Measurements from ENCODE around the gene DOC2A.
"Not testable (repeated sequence)": the region's sequence is repeated elsewhere in the genome, so short reads cannot be mapped to it uniquely, and the experiment has no call there.

DOC2A gene

GRCh38 chr16:29963021-29963743, 47.6 kb downstream of the DOC2A start:
- H3K27ac ChIP-seq (ENCODE audit: low read length) = peak overlapping the region; percentile 88
- no peaks in the 10 kb centered on the region for H3K27me3 ChIP-seq (ENCODE audit: control insufficient read depth in 1 of 2, insufficient read depth in 2 of 2, low read length in 2 of 2)
- H3K4me3 ChIP-seq (ENCODE audit: low read length in 2 of 2) = peak overlapping the region; percentile 81 to 91
- no peaks in the 10 kb centered on the region for H3K9me3 ChIP-seq (ENCODE audit: control insufficient read depth in 2 of 2, low read length in 2 of 2)
- H3K4me1 ChIP-seq (ENCODE audit: control insufficient read depth, insufficient read depth, low read length) = peaks cover 16% of the 10 kb centered on the region
- H3K9ac ChIP-seq (ENCODE audit: low read length in 2 of 2) = peak overlapping the region; percentile 81 to 93
- peaks cover 3 to 4% of the 10 kb centered on the region in 2 donors for H3K36me3 ChIP-seq (ENCODE audit: control insufficient read depth in 2 of 2, insufficient read depth in 2 of 2, low read length in 2 of 2)

- Histone ChIP-seq H3K36me3 (ENCODE audit: control insufficient read depth in 2 of 2, insufficient read depth in 2 of 2, low read length in 2 of 2) (no peaks in the 10 kb centered on the region), H3K27me3 (ENCODE audit: control insufficient read depth in 1 of 2, insufficient read depth in 2 of 2, low read length in 2 of 2) (no peaks in the 10 kb centered on the region), H3K27ac (ENCODE audit: low read length) (peak overlapping the region; percentile 88), H3K4me1 (ENCODE audit: control insufficient read depth, insufficient read depth, low read length) (peaks cover 16% of the 10 kb centered on the region), H3K9ac (ENCODE audit: low read length in 2 of 2) (peak overlapping the region; percentile 81 to 93), H3K9me3 (ENCODE audit: control insufficient read depth in 2 of 2, low read length in 2 of 2) (no peaks in the 10 kb centered on the region), H3K4me3 (ENCODE audit: low read length in 2 of 2) (peak overlapping the region; percentile 81 to 91)
Measured at GRCh38 chr16:29962344-29962994, 48.4 kb downstream of the DOC2A start.

- H3K4me3 ChIP-seq (ENCODE audit: low read length in 2 of 2) = peak within 1 kb of the TSS; percentile 81 to 91
- H3K4me1 ChIP-seq (ENCODE audit: control insufficient read depth, insufficient read depth, low read length) = peaks cover 16% of the 10 kb centered on the region
- peak within 1 kb of the TSS; percentile 84 to 93 for H3K9ac ChIP-seq (ENCODE audit: low read length in 2 of 2)
- no peaks in the 10 kb centered on the region for H3K9me3 ChIP-seq (ENCODE audit: control insufficient read depth in 2 of 2, low read length in 2 of 2)
- H3K27me3 ChIP-seq (ENCODE audit: control insufficient read depth in 1 of 2, insufficient read depth in 2 of 2, low read length in 2 of 2) = no peaks in the 10 kb centered on the region
- peak within 1 kb of the TSS; percentile 88 for H3K27ac ChIP-seq (ENCODE audit: low read length)
- H3K36me3 ChIP-seq (ENCODE audit: control insufficient read depth in 2 of 2, insufficient read depth in 2 of 2, low read length in 2 of 2) = no peaks in the 10 kb centered on the region
Measured at GRCh38 chr16:29961479-29962343, 49.1 kb downstream of the DOC2A start, which contains the start of gene TMEM219. Gene TMEM219 (plus strand): TSS chr16:29962079. CDS start chr16:29963144, 1,065 bp downstream.

- H3K9me3 ChIP-seq (ENCODE audit: control insufficient read depth in 2 of 2, low read length in 2 of 2) = no peaks in the 10 kb centered on the region
- no peaks in the 10 kb centered on the region for H3K36me3 ChIP-seq (ENCODE audit: control insufficient read depth in 2 of 2, insufficient read depth in 2 of 2, low read length in 2 of 2)
- H3K27ac ChIP-seq (ENCODE audit: low read length) = peak overlapping the region; percentile 88
- peak overlapping the region; percentile 84 to 93 for H3K9ac ChIP-seq (ENCODE audit: low read length in 2 of 2)
- H3K27me3 ChIP-seq (ENCODE audit: control insufficient read depth in 1 of 2, insufficient read depth in 2 of 2, low read length in 2 of 2) = no peaks in the 10 kb centered on the region
- peaks cover 16% of the 10 kb centered on the region for H3K4me1 ChIP-seq (ENCODE audit: control insufficient read depth, insufficient read depth, low read length)
- peak overlapping the region; percentile 81 to 91 for H3K4me3 ChIP-seq (ENCODE audit: low read length in 2 of 2)
Measured at GRCh38 chr16:29961127-29961478, 49.7 kb downstream of the DOC2A start.

GRCh38 chr16:29959821-29960220, 51.0 kb downstream of the DOC2A start:
- peaks cover 16% of the 10 kb centered on the region for H3K4me1 ChIP-seq (ENCODE audit: control insufficient read depth, insufficient read depth, low read length)
- not testable (repeated sequence) for H3K27me3 ChIP-seq (ENCODE audit: control insufficient read depth in 1 of 2, insufficient read depth in 2 of 2, low read length in 2 of 2); H3K9me3 ChIP-seq (ENCODE audit: control insufficient read depth in 2 of 2, low read length in 2 of 2); H3K36me3 ChIP-seq (ENCODE audit: control insufficient read depth in 2 of 2, insufficient read depth in 2 of 2, low read length in 2 of 2); H3K4me3 ChIP-seq (ENCODE audit: low read length in 2 of 2); H3K9ac ChIP-seq (ENCODE audit: low read length in 2 of 2); H3K27ac ChIP-seq (ENCODE audit: low read length)

GRCh38 chr16:29959293-29959692, 51.5 kb downstream of the DOC2A start:
- Histone ChIP-seq H3K4me3 (ENCODE audit: low read length in 2 of 2) (no peak overlapping the region), H3K36me3 (ENCODE audit: control insufficient read depth in 2 of 2, insufficient read depth in 2 of 2, low read length in 2 of 2) (no peaks in the 10 kb centered on the region), H3K9ac (ENCODE audit: low read length in 2 of 2) (no peak overlapping the region), H3K9me3 (ENCODE audit: control insufficient read depth in 2 of 2, low read length in 2 of 2) (no peaks in the 10 kb centered on the region), H3K4me1 (ENCODE audit: control insufficient read depth, insufficient read depth, low read length) (peaks cover 16% of the 10 kb centered on the region), H3K27ac (ENCODE audit: low read length) (no peak overlapping the region), H3K27me3 (ENCODE audit: control insufficient read depth in 1 of 2, insufficient read depth in 2 of 2, low read length in 2 of 2) (no peaks in the 10 kb centered on the region)

GRCh38 chr16:29958756-29959155, 52.1 kb downstream of the DOC2A start:
- no peak overlapping the region for H3K27ac ChIP-seq (ENCODE audit: low read length)
- no peaks in the 10 kb centered on the region for H3K36me3 ChIP-seq (ENCODE audit: control insufficient read depth in 2 of 2, insufficient read depth in 2 of 2, low read length in 2 of 2)
- no peak overlapping the region for H3K9ac ChIP-seq (ENCODE audit: low read length in 2 of 2)
- H3K4me1 ChIP-seq (ENCODE audit: control insufficient read depth, insufficient read depth, low read length) = peaks cover 16% of the 10 kb centered on the region
- no peaks in the 10 kb centered on the region for H3K27me3 ChIP-seq (ENCODE audit: control insufficient read depth in 1 of 2, insufficient read depth in 2 of 2, low read length in 2 of 2)
- H3K9me3 ChIP-seq (ENCODE audit: control insufficient read depth in 2 of 2, low read length in 2 of 2) = no peaks in the 10 kb centered on the region
- no peak overlapping the region for H3K4me3 ChIP-seq (ENCODE audit: low read length in 2 of 2)
